Measurements from ENCODE around the gene ADAP1.

- TF ChIP-seq, protein P1, sequence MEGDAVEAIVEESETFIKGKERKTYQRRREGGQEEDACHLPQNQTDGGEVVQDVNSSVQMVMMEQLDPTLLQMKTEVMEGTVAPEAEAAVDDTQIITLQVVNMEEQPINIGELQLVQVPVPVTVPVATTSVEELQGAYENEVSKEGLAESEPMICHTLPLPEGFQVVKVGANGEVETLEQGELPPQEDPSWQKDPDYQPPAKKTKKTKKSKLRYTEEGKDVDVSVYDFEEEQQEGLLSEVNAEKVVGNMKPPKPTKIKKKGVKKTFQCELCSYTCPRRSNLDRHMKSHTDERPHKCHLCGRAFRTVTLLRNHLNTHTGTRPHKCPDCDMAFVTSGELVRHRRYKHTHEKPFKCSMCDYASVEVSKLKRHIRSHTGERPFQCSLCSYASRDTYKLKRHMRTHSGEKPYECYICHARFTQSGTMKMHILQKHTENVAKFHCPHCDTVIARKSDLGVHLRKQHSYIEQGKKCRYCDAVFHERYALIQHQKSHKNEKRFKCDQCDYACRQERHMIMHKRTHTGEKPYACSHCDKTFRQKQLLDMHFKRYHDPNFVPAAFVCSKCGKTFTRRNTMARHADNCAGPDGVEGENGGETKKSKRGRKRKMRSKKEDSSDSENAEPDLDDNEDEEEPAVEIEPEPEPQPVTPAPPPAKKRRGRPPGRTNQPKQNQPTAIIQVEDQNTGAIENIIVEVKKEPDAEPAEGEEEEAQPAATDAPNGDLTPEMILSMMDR (IDR thresholded peaks at IDR 0.05) = no peak
- TF ChIP-seq POLR2A (IDR thresholded peaks at IDR 0.05; ENCODE audit: low read depth) = no peak
Measured at GRCh38 chr7:879706-880105, 74.8 kb downstream of the ADAP1 start.
